ENCODE measurements around the gene G0S2.

The G0S2 gene

GRCh38 chr1:209674957-209675564 lies at the start of gene G0S2:
Gene G0S2 (plus strand): TSS chr1:209675412. CDS start chr1:209675685, 273 bp downstream.
- DNase-seq (ENCODE audit: low spot score) = peak; percentile 70

GRCh38 chr1:209625791-209626285 lies 49.4 kb upstream of the G0S2 start:
- no peak for DNase-seq (ENCODE audit: low spot score)

DNA sequence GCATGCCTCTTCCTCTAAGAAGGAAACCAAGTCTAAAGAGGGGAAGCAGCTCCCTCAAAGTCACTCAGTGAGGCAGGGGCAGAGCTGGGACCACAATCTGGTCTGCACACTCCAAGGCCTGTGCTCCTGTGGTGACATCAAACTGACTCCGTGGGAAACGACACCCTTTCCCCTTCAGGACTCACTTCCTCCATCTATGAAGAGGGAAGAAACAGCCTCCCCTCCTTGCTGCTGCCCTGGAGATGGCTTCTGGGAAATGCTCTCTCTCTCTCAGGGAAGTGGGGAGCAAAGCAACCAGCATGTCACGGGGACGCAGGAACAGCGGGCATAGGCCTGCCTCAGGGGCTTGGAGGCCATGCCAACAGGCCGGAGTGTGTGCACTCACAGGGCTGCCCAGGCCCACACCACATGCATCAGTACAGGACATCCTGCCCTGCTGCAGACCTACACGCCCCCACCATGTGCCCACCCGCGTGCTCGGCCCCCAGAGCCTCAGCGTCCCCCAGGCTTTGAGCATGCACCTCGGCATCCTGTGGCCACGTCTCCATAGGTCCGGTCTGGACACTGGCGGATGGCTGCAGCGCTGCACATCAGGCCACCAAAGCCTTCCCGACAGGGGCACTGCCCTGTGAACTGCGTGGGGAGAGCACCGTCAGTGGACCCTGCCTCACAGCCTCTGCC lies 48.7 kb upstream of the G0S2 start:
- no peak for DNase-seq (ENCODE audit: low spot score)

- no peak for DNase-seq (ENCODE audit: low spot score)
These were observed 48.0 kb upstream of the G0S2 start for GRCh38 chr1:209627027-209627731.

- DNase-seq (ENCODE audit: low spot score) = peak; percentile 20
These were observed 47.4 kb upstream of the G0S2 start for GRCh38 chr1:209627732-209628196.

DNA sequence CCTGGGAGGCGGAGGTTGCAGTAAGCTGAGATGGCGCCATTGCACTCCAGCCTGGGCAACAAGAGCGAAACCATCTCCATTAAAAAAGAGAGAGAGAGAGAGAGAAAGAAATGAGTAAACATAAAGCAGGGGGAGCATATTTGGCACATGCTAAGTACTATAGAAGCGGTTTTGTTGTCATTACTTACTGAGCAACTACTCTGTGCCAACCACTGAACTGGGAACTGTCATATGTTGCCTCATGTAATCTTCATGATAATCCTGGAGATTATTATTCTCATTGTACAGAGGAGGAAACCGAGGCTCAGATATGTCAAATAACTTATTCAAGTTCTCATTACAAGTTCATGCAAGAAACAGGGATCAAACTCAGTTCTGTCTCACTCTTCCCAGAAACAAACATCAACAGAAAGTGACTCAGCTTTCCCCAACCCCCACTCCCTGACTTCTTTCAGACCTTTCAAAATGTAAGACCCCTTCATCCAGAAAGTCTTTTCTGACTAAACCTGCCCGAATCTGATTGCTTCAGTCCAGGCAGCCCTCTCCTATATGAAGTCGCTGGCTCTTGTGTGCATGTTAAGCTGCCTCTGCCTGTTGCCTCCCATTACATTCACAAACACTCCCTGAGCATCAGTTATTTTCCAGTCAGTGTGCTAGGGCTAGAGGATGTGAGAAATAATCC lies 46.5 kb upstream of the G0S2 start:
- no peak for DNase-seq (ENCODE audit: low spot score)

GRCh38 chr1:209629621-209630382 lies 45.4 kb upstream of the G0S2 start:
- DNase-seq (ENCODE audit: low spot score) = no peak

GRCh38 chr1:209630383-209631225 lies 44.6 kb upstream of the G0S2 start:
- no peak for DNase-seq (ENCODE audit: low spot score)

GRCh38 chr1:209633335-209633997 lies 41.7 kb upstream of the G0S2 start:
- no peak for DNase-seq (ENCODE audit: low spot score)

DNA sequence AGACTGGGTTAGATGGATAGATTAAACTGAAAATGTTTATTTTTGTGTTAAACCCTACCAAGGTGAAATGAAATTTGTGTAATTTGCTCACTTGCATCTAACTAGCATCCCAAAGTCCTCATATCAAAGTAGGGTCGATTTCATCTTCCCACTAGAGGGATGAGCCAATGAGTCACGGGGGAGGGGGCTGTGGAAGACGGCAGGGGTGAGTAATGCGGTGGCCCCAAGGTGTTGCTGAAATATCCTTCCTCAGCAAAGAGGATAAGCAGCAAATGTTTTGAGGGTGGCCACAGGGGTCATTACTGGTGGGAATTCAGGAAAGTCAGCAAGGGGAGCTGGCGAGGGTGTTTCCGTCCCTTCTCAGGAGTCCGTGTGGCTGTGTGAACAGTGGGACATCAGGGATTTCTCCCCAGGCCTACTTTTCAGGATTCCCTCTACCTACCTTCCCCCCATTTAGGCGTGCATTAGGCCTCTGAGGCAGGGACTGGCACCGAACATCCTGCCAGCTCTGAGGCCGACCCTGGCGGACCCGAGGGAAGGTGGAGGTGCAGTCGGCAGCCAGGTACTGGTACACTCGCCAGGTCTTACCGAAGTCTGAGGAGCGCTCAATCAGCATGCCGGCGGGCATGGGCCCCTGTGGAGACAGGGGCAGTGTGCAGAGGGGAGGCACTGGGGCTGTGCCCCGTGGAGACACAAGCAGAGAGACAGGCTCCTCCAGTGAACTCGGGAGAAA lies 41.0 kb upstream of the G0S2 start:
- DNase-seq (ENCODE audit: low spot score) = no peak

DNA sequence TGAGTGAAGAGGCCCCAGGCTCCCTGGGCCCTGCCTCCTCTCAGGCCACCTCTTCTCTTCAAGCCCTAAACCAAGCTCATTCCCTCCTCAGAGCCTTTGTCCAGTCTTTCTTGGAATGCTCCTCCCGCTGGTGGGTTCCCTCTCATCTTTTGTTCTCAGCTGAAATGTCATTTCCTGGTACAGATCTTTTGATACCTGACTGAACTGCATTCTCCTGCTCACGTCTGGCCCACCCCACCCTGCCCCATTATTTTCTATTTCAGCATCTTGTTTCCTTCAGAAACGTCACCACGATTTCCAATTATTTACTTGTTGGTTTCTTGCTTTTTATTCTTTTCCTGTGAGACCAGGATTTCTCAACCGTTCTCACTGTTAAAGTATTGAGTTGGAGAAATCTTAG lies 39.4 kb upstream of the G0S2 start:
- no peak for DNase-seq (ENCODE audit: low spot score)

- DNase-seq (ENCODE audit: low spot score) = no peak
These were observed 33.4 kb upstream of the G0S2 start for GRCh38 chr1:209641832-209642172.

DNA sequence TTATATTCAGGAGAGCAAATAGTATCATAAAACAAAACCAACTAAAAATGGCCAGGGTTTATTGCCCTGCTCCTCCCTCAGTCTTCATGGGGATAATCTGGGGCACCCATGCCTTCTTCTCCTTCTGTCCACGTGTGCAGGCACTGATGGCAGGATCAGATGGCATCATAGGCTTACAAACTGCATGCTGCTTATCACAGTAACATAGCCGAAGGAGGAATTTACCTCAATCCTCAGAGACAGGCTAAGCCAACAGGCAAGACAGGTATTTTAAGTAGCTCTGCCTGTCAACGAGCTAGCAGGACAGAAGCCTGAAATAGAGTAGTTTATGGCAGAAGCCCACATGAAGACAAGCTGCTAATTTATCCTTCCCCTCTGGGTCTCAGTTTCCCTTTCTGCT lies 32.4 kb upstream of the G0S2 start:
- DNase-seq (ENCODE audit: low spot score) = no peak

DNA sequence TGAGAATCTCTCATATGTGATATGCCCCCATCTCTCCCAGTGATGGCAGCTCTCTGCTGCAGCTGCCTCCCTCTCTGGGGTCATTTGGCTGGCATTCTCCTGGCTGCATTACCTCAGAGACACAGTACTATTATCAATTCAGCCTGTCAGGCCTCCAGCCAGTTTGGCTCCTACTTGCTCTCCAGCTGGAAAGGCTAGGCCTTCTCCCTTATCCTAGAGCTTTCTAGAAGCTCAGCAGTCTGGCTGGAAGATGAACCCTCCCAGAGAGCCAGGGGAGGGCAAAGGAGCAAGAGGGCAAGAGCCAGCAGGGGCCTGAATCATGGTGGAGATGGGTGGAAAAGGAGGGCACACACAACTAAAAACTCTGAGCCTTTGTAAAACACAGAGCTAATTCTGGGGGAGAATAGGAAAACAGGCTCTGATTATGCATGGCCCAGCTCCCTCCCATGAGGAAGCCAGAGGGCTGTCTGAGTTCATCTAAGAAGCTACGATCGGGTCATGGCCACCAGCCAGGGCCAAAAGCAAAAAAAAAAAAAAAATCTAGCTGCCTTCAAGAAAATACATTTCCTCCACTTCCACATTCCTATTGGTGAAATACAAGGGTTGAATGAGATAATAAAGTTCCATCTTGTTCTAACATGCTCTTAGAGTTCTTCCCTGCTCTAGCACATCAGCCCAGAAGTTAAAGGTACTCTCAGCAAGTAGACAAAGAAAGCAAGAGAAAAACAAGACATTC lies 31.8 kb upstream of the G0S2 start:
- no peak for DNase-seq (ENCODE audit: low spot score)

DNA sequence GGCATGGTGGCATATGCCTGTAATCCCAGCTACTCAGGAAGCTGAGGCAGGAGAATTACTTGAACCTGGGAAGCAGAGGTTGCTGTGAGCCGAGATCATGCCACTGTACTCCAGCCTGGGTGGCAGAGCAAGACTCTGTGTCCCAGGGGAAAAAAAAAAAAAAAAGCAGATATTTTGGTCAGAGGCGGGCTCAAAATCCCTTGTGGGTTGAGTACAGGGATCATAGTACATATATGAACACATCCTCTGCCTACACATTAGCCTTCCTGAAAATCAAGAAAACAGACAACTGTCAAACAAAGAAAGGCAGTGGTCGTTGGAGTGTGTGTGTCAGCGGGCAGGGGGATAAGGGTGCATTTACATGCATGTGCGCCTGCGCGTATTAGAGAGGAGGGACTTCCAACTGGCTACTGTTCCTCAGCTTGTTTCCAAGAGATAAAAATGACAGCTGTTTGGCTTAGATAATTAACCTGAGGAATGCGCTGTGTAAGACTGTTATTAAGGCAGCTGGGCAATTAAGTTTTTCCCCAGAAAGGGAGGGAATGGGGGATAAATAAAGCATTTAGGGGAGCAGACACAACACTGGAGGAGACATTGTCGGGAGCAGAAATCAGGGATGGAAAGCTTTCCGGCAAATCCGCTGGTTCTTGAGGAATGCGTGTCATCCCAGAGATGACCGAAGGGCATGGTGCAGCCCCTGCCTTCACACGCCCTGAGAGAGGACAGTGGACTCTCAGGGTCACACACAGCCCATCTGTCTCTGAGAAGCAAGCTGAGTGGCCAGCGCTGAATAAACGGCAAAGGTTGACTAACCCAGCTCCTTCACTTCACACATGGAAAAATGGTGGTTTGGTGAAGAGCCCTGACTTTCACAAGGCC lies 29.4 kb upstream of the G0S2 start:
- no peak for DNase-seq (ENCODE audit: low spot score)

GRCh38 chr1:209646558-209646957 lies 28.7 kb upstream of the G0S2 start:
- DNase-seq (ENCODE audit: low spot score) = no peak

DNA sequence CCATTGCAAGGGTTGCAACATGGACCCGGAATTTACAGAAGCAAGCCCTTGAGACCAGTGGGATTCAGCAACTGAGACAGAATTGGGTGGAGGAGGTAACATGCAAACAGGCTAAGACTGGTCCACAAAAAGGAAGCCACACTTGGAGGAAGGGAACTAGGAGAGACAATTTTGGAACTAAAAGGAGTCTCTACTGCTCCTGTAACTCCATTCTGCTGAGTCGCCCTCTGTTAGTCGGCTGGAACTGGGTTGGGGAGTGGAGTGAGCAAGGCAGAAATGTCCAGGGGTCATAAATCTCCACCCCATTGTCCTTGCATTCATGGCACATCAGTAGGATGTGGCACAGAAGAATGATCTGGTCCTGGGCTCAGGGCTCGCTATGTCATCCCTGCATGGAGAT lies 28.1 kb upstream of the G0S2 start:
- DNase-seq (ENCODE audit: low spot score) = no peak

DNA sequence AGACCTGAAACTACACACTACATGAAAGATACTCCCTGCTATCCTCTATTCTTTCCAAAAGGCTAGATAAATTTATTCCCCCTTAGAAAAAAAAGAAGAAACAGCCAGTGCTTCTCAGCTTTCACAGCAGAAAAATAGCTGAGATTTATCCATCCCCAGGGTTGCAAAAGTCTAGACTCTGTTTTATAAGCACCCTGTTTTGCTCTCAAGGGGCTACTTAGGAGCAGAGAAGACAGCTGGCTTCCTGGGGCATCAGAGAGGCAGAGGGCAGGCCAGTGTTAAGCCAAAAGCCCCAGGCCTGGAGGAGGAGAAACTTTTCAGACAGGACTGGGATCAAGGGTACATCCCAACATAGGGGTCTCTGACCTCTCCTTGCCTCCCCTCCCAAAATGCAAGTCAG lies 26.9 kb upstream of the G0S2 start:
- no peak for DNase-seq (ENCODE audit: low spot score)
